Lung (tissue), 12 donors: ENCODE measurements around the gene PIGR. TPM values are rescaled to one million over a fixed set of nuclear protein-coding genes. Genes with fewer than 3 reads are reported as not detected.

ENCODE experiments used
- ATAC-seq: fragments of 200-7000 bp; cut with Tn5 transposase; one replicate; pipeline ENCODE4 v1.9.1; 2020; ENCODE audit warnings: moderate number of reproducible peaks; ENCODE audit not compliant: insufficient read depth, low FRiP score
- DNase-seq, 3 donors: peaks; one replicate each; pipeline ENCODE4 v3.0.0-alpha.2; 2013 to 2017
- H3K27ac ChIP-seq, 2 donors: one replicate each; pipeline ENCODE4 v1.5.1; 2013; ENCODE audit warnings: mild to moderate bottlenecking in 2 of 2, moderate library complexity in 2 of 2, control low read depth in 1 of 2, inconsistent platforms in 1 of 2, low read depth in 1 of 2, low read length in 1 of 2
- H3K27me3 ChIP-seq, 3 donors: one replicate each; pipeline ENCODE4 v1.5.1; 2013; ENCODE audit warnings: low read length in 2 of 3; ENCODE audit not compliant: control insufficient read depth in 3 of 3, insufficient read depth in 3 of 3
- H3K36me3 ChIP-seq, 4 donors: one replicate each; pipeline ENCODE4 v1.5.1; 2013; ENCODE audit warnings: low read length in 4 of 4, mild to moderate bottlenecking in 1 of 4, moderate library complexity in 1 of 4; ENCODE audit not compliant: control insufficient read depth in 4 of 4, insufficient read depth in 4 of 4
- H3K4me1 ChIP-seq, 5 donors: one replicate each; pipeline ENCODE4 v1.5.1; 2013; ENCODE audit warnings: low read length in 5 of 5, mild to moderate bottlenecking in 2 of 5, moderate library complexity in 1 of 5; ENCODE audit not compliant: control insufficient read depth in 5 of 5, insufficient read depth in 5 of 5
- H3K4me3 ChIP-seq: one replicate; pipeline ENCODE4 v1.5.1; 2013; ENCODE audit warnings: mild to moderate bottlenecking, control low read depth, moderate library complexity
- H3K9ac ChIP-seq, 2 donors: one replicate each; pipeline ENCODE4 v1.5.1; 2013; ENCODE audit warnings: low read length in 2 of 2, control low read depth in 1 of 2; ENCODE audit not compliant: insufficient read depth in 1 of 2
- H3K9me3 ChIP-seq, 4 donors: one replicate each; pipeline ENCODE4 v1.5.1; 2013; ENCODE audit warnings: low read length in 3 of 4, mild to moderate bottlenecking in 1 of 4, moderate library complexity in 1 of 4; ENCODE audit not compliant: control insufficient read depth in 4 of 4, insufficient read depth in 3 of 4
- CTCF ChIP-seq: IDR thresholded peaks from 2 replicates; pipeline ENCODE4 v1.5.1; 2012; ENCODE audit warnings: mild to moderate bottlenecking; ENCODE audit errors: control extremely low read depth, extremely low read depth
- WGBS, 2 donors: extraction: QIAGEN DNeasy Blood & Tissue Kit; methylation state at CpG; one replicate each; pipeline ENCODE4 v1.1.7; 2013; 5-methylcytosine and 5-hydroxymethylcytosine counted together
- polyA plus RNA-seq, 2 donors: library from polyadenylated mRNA; stranded (reverse); fragments of 200-250 nt; gene quantifications; one replicate each; pipeline ENCODE4 v1.2.1, GENCODE V29; 2013
- total RNA-seq, 2 donors: library from RNA; depleted of rRNA in 1 of 2; stranded (reverse); fragments of >200 nt in 1 of 2; gene quantifications; one replicate each; pipeline ENCODE4 v1.2.1, GENCODE V29; 2014 to 2021
- donor health status: control.
- donor health status: control.
- donor health status: Bipolar disorder and iron deficiency.
- donor health status: healthy.
- donor health status: DM: yes; HTN: yes; CAD: no.

Gene PIGR
- total and polyA plus RNA-seq, 4 donors: 131 to 845 (median 298) TPM

- no peak overlapping the region for H3K4me3 ChIP-seq
- no peaks in the 10 kb centered on the region for H3K36me3 ChIP-seq
- no peak for TF ChIP-seq CTCF
- H3K4me1 ChIP-seq: peaks cover 0 to 15% (median 4%) of the 10 kb centered on the region in 5 donors
- peaks cover 0 to 2% (median 0%) of the 10 kb centered on the region in 3 donors for H3K27me3 ChIP-seq
- H3K9ac ChIP-seq: no peak overlapping the region
- WGBS, 2 donors: 77 to 82% methylated on average over 2 of the region's 2 CpGs
- no peaks in the 10 kb centered on the region for H3K9me3 ChIP-seq
- no peak for DNase-seq
- ATAC-seq: no peak
- no peak overlapping the region for H3K27ac ChIP-seq
These were observed 52.9 kb downstream of the PIGR start for GRCh38 chr1:206893380-206893779.

GRCh38 chr1:206892351-206892984 lies 53.8 kb downstream of the PIGR start:
- Histone ChIP-seq H3K4me3 (no peak overlapping the region), H3K9me3 (no peaks in the 10 kb centered on the region), H3K9ac (no peak overlapping the region), H3K27ac (no peak overlapping the region), H3K4me1 (peaks cover 0 to 15% (median 4%) of the 10 kb centered on the region in 5 donors), H3K36me3 (no peaks in the 10 kb centered on the region), H3K27me3 (peaks cover 0 to 2% (median 0%) of the 10 kb centered on the region in 3 donors)
- TF ChIP-seq CTCF: no peak
- WGBS, 2 donors: 64 to 76% methylated on average over 3 of the region's 3 CpGs
- DNase-seq (no peak), ATAC-seq (no peak)

GRCh38 chr1:206891412-206891811 lies 54.9 kb downstream of the PIGR start:
- ATAC-seq (no peak), DNase-seq (no peak)
- no peak overlapping the region for H3K27ac ChIP-seq
- TF ChIP-seq CTCF: no peak
- H3K36me3 ChIP-seq: no peaks in the 10 kb centered on the region
- 62 to 93% methylated on average over 1 of the region's 1 CpG for WGBS, 2 donors
- H3K9me3 ChIP-seq: no peaks in the 10 kb centered on the region
- H3K27me3 ChIP-seq: peaks cover 0 to 2% (median 0%) of the 10 kb centered on the region in 3 donors
- no peak overlapping the region for H3K4me3 ChIP-seq
- peaks cover 0 to 13% (median 4%) of the 10 kb centered on the region in 5 donors for H3K4me1 ChIP-seq
- H3K9ac ChIP-seq: no peak overlapping the region
